Immature natural killer cell (primary cell): ENCODE measurements around the gene ITGA5. TPM values are rescaled to one million over a fixed set of nuclear protein-coding genes. Genes with fewer than 3 reads are reported as not detected.

ENCODE experiments used
- DNase-seq, 3 donors: peaks; one replicate each; pipeline ENCODE4 v3.0.0; 2022; ENCODE audit warnings: mixed read lengths in 1 of 3
- H3K27ac Mint-ChIP-seq, 6 donors: one replicate each; pipeline ENCODE4 v1.8.0; 2020; ENCODE audit warnings: mixed read lengths in 6 of 6, mild to moderate bottlenecking in 5 of 6, inconsistent platforms in 4 of 6, moderate library complexity in 3 of 6
- H3K27me3 Mint-ChIP-seq, 3 donors: one replicate each; pipeline ENCODE4 v1.8.0; 2020 to 2021; ENCODE audit warnings: low read depth in 3 of 3, mild to moderate bottlenecking in 3 of 3, mixed read lengths in 3 of 3, moderate library complexity in 3 of 3, inconsistent platforms in 1 of 3
- H3K36me3 Mint-ChIP-seq, 3 donors: one replicate each; pipeline ENCODE4 v1.8.0; 2020; ENCODE audit warnings: mixed read lengths in 3 of 3, inconsistent platforms in 2 of 3, mild to moderate bottlenecking in 2 of 3
- H3K4me1 Mint-ChIP-seq, 2 donors: one replicate each; pipeline ENCODE4 v1.8.0; 2020; ENCODE audit warnings: inconsistent platforms in 2 of 2, mild to moderate bottlenecking in 2 of 2, mixed read lengths in 2 of 2, moderate library complexity in 1 of 2
- H3K4me3 Mint-ChIP-seq, 5 donors: one replicate each; pipeline ENCODE4 v1.8.0; 2020; ENCODE audit warnings: mild to moderate bottlenecking in 5 of 5, mixed read lengths in 5 of 5, inconsistent platforms in 3 of 5, moderate library complexity in 3 of 5
- H3K9me3 Mint-ChIP-seq, 6 donors: one replicate each; pipeline ENCODE4 v1.8.0; 2020; ENCODE audit warnings: mild to moderate bottlenecking in 6 of 6, mixed read lengths in 6 of 6, inconsistent platforms in 4 of 6, moderate library complexity in 3 of 6
- polyA plus RNA-seq, 3 donors: library from polyadenylated mRNA; unstranded; fragments of 300-500 nt; fragmentation: Illumina TruSeq; gene quantifications; one replicate each; pipeline ENCODE4 v1.2.3, GENCODE V29; 2021

Gene ITGA5
- polyA plus RNA-seq, 3 donors from 2014 or later = 26.2 to 119 (median 65.5) TPM

DNA sequence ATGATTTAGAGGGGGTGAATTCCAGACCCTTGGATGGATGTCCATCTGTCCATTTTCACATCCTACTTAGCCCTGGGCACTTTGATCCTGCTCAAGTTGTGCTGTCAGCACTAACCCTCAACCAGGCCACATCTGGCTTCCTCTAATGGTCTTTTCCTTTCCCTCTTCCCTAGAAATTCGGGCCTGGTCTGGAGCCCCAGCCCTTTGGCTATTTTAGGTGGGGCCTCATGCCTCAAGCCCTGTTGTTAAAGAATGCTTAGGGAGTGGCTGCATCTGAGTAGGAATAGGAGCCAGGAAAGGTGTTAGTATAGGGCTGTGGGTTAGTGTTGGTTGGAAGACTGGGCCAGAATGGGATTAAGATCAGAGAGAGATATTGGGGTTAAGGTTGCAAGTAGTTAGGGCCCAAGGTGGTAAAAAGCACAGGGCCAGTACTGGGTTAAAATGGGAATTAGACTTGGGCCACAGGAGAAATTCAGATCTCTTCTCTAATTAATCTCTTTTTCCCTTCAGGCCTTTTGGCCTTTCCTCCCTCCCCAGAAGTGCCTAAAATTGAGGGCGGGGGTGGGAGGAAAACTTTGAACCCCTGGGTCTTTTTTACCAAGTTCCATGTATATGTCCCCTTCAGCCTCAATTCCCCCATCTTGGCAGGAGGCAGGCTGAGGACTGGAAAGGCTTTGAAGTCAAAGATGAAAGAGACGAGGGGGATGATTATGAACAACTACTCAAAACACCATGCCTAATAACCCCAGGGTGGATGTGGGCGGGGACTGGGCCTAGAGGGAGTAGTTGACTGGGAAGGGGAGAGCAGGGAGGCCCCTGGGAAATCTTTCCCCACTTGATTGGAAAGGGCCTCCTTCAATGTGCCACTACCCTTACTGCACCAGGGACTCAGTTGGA lies 30.6 kb downstream of the ITGA5 start:
- Mint-ChIP-seq H3K4me3 (no peak overlapping the region), H3K27me3 (peaks cover 0 to 4% (median 2%) of the 10 kb centered on the region in 3 donors), H3K36me3 (no peaks in the 10 kb centered on the region), H3K9me3 (no peaks in the 10 kb centered on the region), H3K27ac (peak overlapping the region in 2 of 6 donors; percentile 1 to 6), H3K4me1 (peaks cover 21 to 24% of the 10 kb centered on the region in 2 donors)
- no peak for DNase-seq

DNA sequence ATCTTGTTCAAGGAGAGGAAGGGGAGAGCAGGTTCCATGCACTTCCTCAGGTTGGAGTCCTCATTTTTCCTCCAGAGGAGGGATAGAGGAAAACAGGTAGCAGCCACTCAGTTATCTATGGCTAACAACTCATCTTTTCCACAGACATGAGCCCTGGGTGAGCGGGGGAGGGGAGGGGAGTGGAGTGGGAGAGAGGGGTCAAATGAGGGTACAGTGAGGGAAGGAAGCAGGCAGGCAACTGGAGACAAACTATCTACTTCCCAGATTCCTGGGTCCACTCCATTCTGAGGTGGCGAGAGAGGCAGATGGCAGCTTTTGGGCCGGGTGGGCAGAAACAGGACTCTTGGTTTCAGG lies 32.0 kb downstream of the ITGA5 start:
- Mint-ChIP-seq H3K9me3 (no peaks in the 10 kb centered on the region), H3K27ac (no peak overlapping the region), H3K36me3 (no peaks in the 10 kb centered on the region), H3K4me1 (peaks cover 15 to 17% of the 10 kb centered on the region in 2 donors), H3K4me3 (no peak overlapping the region), H3K27me3 (peaks cover 0 to 4% (median 4%) of the 10 kb centered on the region in 3 donors)
- DNase-seq = no peak

DNA sequence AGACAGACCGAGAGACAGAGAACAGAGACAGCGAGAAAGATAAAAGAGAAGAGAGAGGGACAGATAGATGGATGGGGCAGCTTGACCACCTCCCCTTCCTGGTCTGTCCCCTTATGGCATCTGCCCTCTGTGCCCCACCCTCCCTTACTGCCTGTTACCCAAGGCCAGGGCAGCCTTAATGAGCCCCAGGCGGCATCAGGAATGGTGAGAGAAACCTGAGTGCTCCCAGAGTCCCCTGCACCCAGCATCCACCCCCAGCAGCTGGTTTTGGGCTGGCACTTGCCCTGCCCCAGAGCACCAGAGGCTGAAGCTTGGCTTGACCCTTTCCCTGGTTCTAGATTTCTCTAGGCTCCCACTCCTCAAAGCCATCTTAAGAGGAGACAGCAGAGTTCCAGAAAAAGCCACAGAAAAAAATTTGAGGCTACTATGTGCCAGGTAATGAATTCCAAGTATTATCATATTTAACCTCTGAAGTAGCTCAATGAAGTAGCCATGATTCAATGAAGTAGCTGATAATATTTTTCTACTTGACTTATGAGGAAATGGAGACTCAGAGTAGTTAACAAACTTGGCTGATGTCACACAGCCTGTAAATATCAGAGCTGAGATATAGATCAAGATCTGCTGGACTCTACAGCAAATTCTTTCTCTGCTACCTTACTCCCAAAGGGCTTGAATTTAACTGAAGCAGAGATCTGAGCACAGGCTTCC lies 32.5 kb downstream of the ITGA5 start:
- no peak for DNase-seq
- H3K4me3 Mint-ChIP-seq = no peak overlapping the region
- H3K9me3 Mint-ChIP-seq = no peaks in the 10 kb centered on the region
- peaks cover 10 to 13% of the 10 kb centered on the region in 2 donors for H3K4me1 Mint-ChIP-seq
- H3K27me3 Mint-ChIP-seq = peaks cover 0 to 4% (median 4%) of the 10 kb centered on the region in 3 donors
- H3K36me3 Mint-ChIP-seq = peaks cover 0 to 2% (median 0%) of the 10 kb centered on the region in 3 donors
- H3K27ac Mint-ChIP-seq = peak overlapping the region in 1 of 6 donors; percentile 54

DNA sequence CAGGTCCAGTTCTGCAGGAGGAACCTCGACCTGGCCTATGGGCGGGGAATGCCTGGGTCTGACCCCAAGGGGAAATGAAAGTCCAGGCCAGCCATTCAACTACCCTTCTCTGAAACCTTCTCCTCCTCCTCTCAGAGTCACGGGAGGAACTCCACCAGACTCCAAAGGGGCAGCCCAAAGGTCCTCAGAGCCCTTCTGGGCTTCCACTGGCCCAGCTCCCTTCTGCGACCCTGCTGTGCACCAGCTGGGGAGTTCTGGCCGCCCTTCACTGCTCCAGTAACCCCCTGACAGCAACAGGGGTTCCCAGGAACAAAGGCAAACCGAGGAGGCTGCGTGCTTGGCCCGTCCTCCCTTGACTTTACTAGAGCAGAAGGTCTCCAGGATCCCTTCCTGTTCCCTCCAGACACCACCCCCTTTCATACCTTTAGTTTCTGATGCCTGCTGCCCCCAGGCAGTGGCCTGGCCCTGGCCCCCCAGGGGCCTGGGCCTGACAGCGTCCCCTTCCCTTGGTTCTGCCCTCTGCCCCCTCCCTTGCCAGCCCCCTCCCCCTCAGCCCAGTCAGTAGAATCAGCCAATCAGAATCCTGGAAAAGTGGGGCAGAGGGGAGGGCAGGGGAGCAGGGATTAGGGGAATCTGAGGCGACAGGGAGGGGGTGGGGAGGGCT lies 33.7 kb downstream of the ITGA5 start:
- Mint-ChIP-seq H3K36me3 (peaks cover 0 to 5% (median 0%) of the 10 kb centered on the region in 3 donors), H3K27ac (no peak overlapping the region), H3K9me3 (no peaks in the 10 kb centered on the region), H3K4me3 (no peak overlapping the region), H3K27me3 (peaks cover 0 to 4% (median 3%) of the 10 kb centered on the region in 3 donors), H3K4me1 (peaks cover 7 to 8% of the 10 kb centered on the region in 2 donors)
- DNase-seq = no peak

DNA sequence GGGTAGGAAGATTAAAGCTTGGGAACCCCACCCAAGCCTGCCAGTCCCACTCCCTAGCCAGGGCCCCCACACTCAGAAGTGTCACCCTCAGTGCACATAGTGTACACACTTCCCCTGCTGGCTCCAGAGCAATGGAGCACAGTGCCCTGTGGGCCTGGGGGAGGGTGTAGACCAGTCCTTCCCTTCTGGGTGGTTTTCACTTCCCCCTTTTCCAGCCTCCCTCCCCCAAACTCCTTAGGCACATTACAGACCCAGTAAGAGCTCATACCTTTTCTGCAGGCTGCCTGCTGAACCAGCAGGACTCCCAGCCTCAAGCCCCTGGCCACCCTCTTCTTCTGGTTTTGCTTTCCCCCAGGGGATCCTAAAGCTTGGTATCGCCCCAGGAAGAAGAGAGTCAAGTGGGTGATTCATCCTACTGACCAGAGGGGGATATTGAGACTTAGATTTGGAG lies 34.5 kb downstream of the ITGA5 start, which contains the start of gene ZNF385A:
TSS of gene ZNF385A (minus strand) at position 143 of the 451 bp plus-strand sequence. CDS start 219 bp downstream, outside the sequence.
- Mint-ChIP-seq H3K9me3 (no peaks in the 10 kb centered on the region), H3K27me3 (peaks cover 0 to 4% (median 0%) of the 10 kb centered on the region in 3 donors), H3K4me3 (peak within 1 kb of the TSS in 1 of 5 donors; percentile 19), H3K27ac (peak within 1 kb of the TSS in 2 of 6 donors; percentile 14 to 23), H3K36me3 (peaks cover 0 to 5% (median 0%) of the 10 kb centered on the region in 3 donors), H3K4me1 (peaks cover 1 to 3% of the 10 kb centered on the region in 2 donors)
- DNase-seq = no peak

DNA sequence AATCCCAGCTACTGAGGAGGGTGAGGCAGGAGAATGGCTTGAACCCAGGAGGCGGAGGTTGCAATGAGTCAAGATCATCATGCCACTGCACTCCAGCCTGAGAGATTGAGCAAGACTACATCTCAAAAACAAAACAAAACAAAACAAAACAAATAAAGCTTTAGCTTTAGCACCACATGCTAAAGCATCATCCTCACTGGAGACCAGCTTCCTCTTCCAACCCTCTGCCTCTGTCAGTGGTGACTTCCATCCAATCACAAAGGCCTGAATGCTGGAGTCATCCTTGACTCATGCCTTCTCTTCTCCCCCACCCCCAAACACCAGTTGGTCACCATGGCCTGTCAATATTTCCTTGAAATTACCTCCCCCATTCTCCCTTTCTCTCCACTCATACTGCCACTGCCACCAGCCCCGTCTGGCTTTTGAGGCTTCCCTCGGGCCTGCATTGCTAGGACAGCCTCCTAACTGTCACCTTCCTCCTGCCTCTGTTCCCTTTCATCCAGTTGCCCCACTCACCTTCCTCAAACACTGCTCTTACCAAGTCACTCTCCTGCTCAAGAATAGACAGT lies 35.9 kb downstream of the ITGA5 start:
- H3K4me3 Mint-ChIP-seq = no peak overlapping the region
- H3K27me3 Mint-ChIP-seq = peaks cover 0 to 4% (median 0%) of the 10 kb centered on the region in 3 donors
- H3K9me3 Mint-ChIP-seq = no peaks in the 10 kb centered on the region
- DNase-seq = no peak
- peaks cover 0 to 3% of the 10 kb centered on the region in 2 donors for H3K4me1 Mint-ChIP-seq
- H3K27ac Mint-ChIP-seq = no peak overlapping the region
- peaks cover 0 to 5% (median 0%) of the 10 kb centered on the region in 3 donors for H3K36me3 Mint-ChIP-seq

DNA sequence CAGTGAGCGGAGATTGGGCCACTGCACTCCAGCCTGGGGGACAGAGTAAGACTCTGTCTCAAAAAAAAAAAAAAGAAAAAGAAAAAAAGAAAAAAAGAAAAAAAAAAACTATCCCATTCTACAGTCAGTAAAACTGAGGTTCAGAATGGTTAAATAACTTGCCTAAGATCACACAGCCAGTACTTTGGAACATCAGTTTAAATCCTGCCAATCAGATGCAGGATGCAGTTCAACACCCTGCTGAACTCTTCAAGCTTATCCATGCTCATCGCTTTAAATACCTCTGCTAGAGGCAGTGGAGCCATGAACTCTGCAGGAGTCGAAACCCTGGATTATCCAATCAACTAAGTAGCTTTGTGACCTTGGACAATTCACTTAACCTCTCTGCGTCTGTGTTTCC lies 37.9 kb downstream of the ITGA5 start:
- H3K36me3 Mint-ChIP-seq = peaks cover 0 to 5% (median 0%) of the 10 kb centered on the region in 3 donors
- no peak overlapping the region for H3K27ac Mint-ChIP-seq
- H3K27me3 Mint-ChIP-seq = peaks cover 0 to 2% (median 0%) of the 10 kb centered on the region in 3 donors
- peaks cover 0 to 3% of the 10 kb centered on the region in 2 donors for H3K4me1 Mint-ChIP-seq
- H3K4me3 Mint-ChIP-seq = no peak overlapping the region
- no peaks in the 10 kb centered on the region for H3K9me3 Mint-ChIP-seq
- no peak for DNase-seq

DNA sequence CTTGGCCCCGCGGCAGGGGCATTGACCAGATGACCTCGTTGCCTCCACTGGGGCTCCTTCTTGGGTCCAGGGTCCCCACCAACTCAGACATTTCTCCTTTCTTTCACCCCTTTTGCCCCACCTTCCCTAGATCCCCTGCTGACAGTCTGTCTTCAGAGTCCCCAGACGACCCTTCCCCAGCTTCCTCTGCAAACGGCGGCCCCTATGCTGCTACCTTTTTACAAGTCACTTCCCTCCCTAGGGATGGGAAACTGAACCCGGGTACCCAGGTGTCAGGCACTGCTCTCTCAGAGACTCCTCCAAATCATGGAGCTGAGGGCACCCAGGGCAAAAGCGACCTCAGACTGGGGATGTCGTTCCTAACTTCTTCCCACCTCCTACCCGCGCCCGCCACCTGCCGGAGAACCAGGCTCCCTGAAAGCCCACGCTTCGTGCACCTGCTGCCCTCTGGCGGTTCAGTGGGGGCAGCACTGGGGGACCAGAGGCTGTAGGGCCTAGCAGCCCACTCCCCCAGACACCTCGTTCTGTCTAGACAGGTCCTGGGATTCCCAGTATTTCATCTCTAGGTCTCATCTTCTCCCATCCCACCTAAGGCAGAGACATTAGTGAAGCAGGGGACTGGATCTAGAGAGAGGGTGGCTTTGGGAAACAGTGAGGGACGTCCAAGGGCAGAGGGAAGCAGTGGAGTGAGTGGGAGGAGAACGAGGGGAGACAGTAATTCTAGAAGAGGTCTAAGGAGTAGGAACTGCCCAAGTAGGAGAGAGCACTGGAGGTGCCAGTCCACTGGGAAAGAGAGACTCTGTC lies 39.5 kb downstream of the ITGA5 start:
- H3K36me3 Mint-ChIP-seq = peaks cover 0 to 5% (median 0%) of the 10 kb centered on the region in 3 donors
- no peak overlapping the region for H3K27ac Mint-ChIP-seq
- H3K4me3 Mint-ChIP-seq = peak overlapping the region in 4 of 5 donors; percentile 56 to 63 (median 58)
- peaks cover 0 to 3% of the 10 kb centered on the region in 2 donors for H3K4me1 Mint-ChIP-seq
- H3K9me3 Mint-ChIP-seq = no peaks in the 10 kb centered on the region
- peak; percentile 77 to 81 (median 80) for DNase-seq
- H3K27me3 Mint-ChIP-seq = peaks cover 0 to 2% (median 0%) of the 10 kb centered on the region in 3 donors

DNA sequence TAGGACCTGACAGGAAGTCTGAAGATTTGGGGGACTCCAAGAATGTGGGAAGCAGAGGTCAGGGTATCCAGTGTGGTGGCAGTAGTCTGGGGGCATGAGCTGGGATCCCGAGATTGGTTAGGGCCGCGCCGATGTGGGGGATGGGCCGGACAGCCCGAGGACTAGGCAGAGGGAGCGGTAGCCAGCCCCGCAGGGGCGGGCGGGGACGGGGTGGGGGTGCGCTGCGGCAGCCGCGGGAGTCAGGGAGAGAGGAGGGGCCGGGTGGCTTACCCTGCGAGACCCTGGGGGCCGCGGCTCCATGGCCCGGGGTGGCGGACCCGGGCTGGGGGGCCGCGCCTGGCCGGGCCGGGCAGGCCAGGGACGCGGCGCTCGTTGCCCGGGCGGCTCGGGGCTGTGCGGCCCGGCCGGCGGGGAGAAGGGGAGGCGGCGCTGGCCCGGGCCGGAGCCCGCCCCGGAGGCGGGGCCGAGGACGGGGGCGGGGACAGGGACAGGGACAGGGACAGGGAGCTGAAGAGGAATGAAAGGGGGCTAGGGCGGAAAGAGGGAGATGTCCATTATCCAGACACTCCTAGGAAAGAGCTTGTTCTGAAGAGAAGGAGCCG lies 40.2 kb downstream of the ITGA5 start:
- DNase-seq = no peak
- Mint-ChIP-seq H3K4me1 (peaks cover 0 to 3% of the 10 kb centered on the region in 2 donors), H3K9me3 (no peaks in the 10 kb centered on the region), H3K27me3 (peaks cover 0 to 2% (median 0%) of the 10 kb centered on the region in 3 donors), H3K36me3 (peaks cover 0 to 5% (median 0%) of the 10 kb centered on the region in 3 donors), H3K27ac (no peak overlapping the region), H3K4me3 (peak overlapping the region in 4 of 5 donors; percentile 56 to 63 (median 60))

DNA sequence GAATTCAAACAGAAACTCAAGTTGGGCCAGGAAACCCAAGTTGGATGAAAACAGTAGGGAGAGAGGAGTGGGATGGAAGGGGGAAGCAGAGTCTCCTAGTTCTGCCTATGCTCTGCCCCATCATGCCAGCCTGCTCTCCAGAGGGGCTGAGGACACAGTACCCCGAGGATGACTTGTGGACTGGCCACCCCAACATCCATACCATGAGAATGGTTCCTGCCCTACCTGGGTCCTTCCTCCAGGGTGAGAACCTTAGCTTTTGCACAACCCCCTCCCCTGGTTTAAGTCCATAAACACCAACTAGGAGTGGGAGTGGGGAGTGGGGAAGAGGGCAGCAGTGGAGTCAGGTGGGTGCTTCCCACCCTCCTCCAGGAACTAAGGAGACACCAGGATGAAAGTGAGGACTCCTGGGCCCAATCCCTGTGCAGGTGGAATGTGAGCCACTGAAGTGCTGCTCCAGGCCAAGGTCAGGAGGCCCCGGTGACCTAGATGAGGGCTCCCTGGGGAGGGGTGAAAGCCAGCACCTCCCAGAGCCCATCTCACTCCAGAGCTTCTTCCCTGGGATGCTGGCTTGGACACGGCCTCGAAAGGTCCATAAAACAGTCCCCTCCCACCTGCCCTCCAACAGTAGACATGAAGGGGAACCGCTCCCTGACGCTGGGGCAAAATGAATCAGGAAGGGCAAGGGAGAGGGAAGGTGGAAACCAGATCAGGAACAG lies 41.1 kb downstream of the ITGA5 start:
- H3K4me3 Mint-ChIP-seq = no peak overlapping the region
- H3K27ac Mint-ChIP-seq = no peak overlapping the region
- H3K4me1 Mint-ChIP-seq = peaks cover 0 to 3% of the 10 kb centered on the region in 2 donors
- no peaks in the 10 kb centered on the region for H3K9me3 Mint-ChIP-seq
- no peaks in the 10 kb centered on the region for H3K27me3 Mint-ChIP-seq
- H3K36me3 Mint-ChIP-seq = peaks cover 0 to 5% (median 0%) of the 10 kb centered on the region in 3 donors
- DNase-seq = no peak

DNA sequence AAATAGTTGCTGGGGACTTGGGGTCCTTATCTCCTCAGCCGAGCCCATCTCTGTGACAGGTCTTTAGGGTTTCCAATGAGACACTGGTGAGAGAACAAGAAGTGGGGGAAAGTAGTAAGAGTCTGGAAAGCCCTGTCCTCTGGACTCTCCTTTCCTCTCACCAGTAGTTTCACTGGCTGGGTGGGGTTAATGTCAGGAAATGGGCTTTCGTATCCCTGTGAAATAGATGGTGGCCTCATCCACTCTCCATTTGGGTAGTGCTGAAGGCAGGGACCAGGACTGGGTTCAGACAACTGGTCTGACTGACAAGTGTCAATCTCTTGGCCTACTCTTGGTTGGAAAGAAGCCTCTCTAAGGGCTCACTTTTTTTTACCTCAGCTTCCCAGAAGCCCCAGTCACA lies 42.1 kb downstream of the ITGA5 start:
- no peak overlapping the region for H3K27ac Mint-ChIP-seq
- no peaks in the 10 kb centered on the region for H3K9me3 Mint-ChIP-seq
- peaks cover 0 to 3% of the 10 kb centered on the region in 2 donors for H3K4me1 Mint-ChIP-seq
- H3K4me3 Mint-ChIP-seq = no peak overlapping the region
- H3K27me3 Mint-ChIP-seq = no peaks in the 10 kb centered on the region
- H3K36me3 Mint-ChIP-seq = peaks cover 0 to 5% (median 0%) of the 10 kb centered on the region in 3 donors
- no peak for DNase-seq

DNA sequence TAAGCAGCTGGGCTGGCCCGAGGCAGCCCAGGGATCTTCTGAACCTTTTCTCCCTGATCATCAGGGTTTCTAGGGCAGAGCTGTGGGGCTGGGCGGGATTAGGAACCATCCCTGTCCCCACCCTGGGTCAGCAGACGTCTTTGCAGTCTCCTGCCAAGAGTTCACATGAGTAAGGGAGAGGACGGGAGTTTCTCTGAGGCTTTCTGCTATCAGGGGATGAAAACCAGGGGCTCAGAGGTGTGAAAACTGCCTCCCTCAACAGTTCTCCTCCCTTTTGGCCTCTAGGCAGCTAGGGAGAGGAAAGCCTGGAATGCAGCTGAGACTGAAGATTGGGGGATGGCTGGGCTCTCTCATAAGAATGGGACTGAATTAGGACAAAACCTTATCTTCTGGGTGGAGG lies 42.5 kb downstream of the ITGA5 start:
- Mint-ChIP-seq H3K36me3 (peaks cover 0 to 4% (median 0%) of the 10 kb centered on the region in 3 donors), H3K27me3 (no peaks in the 10 kb centered on the region), H3K27ac (no peak overlapping the region), H3K4me1 (peaks cover 0 to 3% of the 10 kb centered on the region in 2 donors), H3K4me3 (no peak overlapping the region), H3K9me3 (no peaks in the 10 kb centered on the region)
- no peak for DNase-seq
